ENCODE data around the gene SMC6.

The SMC6 gene

GRCh38 chr2:17649026-17649425 is 104.6 kb downstream of the SMC6 start:
- DNase-seq (ENCODE audit: low read depth, low spot score) = no peak

DNA sequence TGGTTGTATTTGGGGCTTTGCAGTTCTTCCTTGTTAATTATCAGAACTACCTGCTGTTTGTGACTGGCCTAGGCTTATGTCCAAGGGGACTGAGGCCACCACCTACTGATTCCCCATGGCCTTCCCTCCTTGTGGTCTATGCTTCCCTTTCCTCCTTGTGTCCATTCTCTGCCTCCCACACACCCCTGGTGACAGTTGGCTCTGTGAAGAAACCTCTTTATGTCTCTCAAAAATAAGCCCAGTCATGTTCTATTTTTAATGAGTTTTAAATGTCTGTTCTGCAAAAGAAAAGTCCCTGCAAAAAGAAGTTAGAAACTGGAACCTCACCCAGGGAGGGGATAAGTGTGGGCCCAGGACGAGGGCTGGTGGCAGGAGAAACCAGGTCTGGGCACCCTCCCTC is 105.0 kb downstream of the SMC6 start:
- DNase-seq (ENCODE audit: low read depth, low spot score) = no peak

DNA sequence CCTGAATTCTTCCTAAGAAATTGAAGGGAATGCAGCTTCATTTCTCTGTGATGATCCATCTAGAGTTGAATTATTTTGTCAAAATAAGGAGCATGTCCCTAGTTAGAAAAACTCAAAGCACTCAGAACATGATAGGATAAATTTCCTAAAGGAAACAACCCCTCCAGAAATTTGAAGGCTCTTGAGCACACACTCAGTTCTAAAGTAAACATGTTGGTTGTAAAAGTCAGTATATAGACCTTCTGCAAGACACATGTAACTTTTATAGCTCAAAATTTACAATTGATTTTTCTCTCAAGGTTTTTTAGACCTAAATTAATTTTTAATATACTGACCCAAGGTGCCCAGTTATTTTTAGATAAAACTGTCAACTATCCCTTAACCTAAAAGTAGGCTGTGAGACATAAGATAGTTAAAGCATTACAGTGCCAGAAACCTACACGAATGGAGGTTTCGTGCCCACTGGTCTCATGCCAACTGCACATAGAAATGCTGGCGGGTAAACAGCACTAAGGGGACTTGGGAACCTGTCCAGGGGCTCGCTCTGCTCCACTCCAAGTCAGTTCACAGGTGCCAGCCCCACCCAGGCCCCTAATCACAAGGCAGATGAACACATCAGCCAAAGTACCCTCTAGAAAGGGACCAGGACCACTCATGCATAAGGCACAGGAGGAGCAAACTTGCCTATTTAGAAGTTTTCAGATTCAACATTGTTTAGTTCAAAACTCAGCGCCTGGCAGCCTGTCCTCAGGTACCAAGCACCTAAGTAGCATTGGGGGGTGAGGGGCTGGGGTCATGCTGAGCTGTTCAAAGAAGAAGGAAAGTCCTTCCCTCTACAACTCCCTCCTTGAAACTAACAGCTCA is 106.5 kb downstream of the SMC6 start:
- DNase-seq (ENCODE audit: low read depth, low spot score) = no peak

GRCh38 chr2:17646081-17646554 is 107.5 kb downstream of the SMC6 start:
- DNase-seq (ENCODE audit: low read depth, low spot score) = no peak

DNA sequence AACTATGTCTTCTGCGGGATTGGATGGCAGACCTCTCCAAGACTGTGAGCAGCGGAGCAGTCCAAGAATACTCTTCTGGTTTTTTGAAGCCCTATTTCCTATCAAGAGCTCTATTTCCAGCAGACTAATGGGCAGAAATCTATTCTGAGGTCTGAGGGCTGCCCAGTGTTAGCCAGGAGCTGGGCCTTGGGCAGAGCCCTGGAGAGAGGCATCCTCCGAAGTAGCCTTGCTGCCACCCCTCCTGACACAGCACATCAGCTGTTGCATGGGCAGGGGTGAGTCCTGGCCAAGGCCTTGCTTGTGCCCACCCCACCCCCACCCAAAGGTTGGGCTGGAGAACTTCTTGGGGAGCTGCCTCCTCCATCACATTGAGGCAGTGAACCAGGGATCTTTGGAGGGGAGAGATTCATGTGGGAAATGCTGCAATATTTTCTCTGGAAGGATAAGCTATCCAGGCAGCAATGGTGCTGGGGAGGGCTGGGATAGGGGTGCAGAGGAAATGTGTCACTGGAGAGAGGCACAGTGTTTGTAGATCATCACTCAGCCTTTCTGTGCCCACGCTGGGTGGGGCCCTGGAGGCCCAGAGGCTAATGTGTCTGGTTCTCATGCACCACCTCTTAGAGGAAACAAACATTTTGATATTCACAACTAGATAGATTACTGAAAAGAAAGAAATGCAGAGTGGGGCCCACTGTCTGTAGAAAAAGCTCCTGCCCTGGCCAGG is 108.5 kb downstream of the SMC6 start:
- no peak for DNase-seq (ENCODE audit: low read depth, low spot score)

DNA sequence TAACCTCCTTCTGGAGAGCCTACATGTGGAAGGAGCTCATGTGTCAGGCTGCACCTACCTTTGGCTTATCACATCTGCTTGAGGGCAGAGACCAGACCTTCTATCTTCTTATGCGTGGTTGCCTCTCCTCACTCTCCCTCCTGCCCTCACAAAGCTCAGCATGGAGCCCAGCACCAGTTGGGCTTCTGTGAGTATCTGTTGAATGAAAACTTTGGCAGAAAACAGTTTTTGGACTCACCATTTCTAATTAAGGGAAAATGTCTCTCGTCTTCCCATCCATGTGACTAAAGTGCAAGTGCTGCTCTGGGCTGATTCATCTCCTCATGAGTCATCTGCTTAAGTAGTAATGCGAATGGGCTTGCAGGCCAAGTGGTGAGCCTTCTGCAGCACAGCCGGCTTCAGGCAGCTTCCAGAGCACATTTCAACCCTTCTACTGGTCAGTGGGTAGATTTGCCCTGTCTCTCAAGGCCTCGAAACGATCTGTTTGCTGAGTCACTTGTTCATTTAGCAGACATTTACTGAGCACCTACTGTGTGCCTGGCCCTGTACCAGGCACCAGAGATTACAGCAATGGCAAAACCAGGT is 110.5 kb downstream of the SMC6 start:
- no peak for DNase-seq (ENCODE audit: low read depth, low spot score)

DNA sequence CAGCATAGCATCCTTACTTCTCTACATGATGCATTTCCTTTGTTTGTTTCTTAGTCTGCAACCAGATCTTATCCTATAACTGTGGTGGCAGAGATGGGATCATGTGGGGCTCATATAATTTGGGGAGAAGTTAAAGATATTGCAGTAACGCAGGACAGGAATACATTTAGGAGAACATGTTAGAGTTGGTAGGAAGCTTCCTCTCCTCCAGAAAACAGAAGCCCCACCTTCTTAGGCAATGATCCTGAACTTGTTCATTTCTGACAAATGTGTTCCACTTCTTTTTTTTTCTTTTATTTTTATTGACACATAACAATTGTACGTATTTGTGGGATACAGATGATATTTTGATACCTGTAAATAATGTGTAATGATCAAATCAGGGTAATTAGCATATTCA is 113.2 kb downstream of the SMC6 start:
- DNase-seq (ENCODE audit: low read depth, low spot score) = no peak

- no peak for DNase-seq (ENCODE audit: low read depth, low spot score)
Observed at GRCh38 chr2:17638196-17638743, 115.3 kb downstream of the SMC6 start.

DNA sequence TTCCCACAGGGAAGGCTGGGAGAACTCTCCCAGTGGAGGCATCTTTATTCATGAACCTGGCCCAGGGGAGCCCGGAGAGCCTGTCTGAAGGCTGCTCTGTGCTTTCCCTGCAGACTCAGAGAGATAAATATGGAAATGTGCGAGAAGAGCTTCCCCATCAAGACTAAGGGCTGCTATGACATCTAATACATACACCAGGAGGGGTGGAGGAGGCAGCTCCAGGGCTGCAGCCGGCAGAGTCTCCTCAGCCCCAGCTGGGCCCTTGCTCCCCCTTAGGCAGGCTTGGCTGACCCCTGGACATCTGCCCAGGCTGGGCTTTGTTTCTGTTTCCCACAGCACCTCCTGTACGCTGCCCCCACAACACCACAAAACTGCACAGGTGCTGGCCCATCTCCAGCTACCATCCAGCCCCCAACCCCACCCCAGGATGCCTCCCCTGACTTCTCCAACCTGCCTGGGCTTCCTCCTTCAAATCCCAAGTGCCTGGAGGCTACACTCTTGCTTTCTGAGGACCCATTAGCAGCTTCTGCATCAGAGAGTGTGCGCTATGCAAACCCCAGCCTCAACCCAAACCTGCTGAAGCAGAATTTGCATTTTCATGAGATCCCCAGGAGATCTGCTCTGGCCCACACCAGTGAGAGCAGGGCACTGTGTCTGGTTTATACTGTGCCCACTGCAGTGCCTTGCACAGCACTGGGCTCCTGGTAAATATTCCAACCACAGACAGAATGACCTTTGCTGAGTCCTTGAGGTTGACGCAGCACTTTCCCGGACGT is 116.3 kb downstream of the SMC6 start:
- no peak for DNase-seq (ENCODE audit: low read depth, low spot score)

- no peak for DNase-seq (ENCODE audit: low read depth, low spot score)
Observed at GRCh38 chr2:17636257-17636656, 117.4 kb downstream of the SMC6 start.

- no peak for DNase-seq (ENCODE audit: low read depth, low spot score)
Observed at GRCh38 chr2:17634997-17635396, 118.6 kb downstream of the SMC6 start.

DNA sequence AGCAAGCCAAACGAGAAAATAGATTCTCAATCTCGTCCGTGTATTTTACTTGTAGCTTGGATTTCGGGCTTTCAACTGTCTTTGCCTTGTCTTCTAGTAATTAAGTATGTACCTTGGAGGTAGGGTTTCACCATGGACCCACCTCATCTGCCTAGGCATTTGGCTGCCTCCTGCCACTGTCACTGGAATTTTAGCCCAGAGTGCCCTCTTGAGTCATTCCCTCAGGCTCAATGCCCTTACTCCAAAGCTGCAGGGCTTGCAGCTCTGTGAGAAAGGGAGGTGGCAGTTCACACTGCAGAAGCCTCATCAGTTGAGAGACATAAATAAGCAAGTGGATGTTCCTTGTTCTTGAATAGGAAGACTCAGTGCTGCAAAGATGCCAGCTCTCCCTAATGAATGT is 123.5 kb downstream of the SMC6 start:
- no peak for DNase-seq (ENCODE audit: low read depth, low spot score)

DNA sequence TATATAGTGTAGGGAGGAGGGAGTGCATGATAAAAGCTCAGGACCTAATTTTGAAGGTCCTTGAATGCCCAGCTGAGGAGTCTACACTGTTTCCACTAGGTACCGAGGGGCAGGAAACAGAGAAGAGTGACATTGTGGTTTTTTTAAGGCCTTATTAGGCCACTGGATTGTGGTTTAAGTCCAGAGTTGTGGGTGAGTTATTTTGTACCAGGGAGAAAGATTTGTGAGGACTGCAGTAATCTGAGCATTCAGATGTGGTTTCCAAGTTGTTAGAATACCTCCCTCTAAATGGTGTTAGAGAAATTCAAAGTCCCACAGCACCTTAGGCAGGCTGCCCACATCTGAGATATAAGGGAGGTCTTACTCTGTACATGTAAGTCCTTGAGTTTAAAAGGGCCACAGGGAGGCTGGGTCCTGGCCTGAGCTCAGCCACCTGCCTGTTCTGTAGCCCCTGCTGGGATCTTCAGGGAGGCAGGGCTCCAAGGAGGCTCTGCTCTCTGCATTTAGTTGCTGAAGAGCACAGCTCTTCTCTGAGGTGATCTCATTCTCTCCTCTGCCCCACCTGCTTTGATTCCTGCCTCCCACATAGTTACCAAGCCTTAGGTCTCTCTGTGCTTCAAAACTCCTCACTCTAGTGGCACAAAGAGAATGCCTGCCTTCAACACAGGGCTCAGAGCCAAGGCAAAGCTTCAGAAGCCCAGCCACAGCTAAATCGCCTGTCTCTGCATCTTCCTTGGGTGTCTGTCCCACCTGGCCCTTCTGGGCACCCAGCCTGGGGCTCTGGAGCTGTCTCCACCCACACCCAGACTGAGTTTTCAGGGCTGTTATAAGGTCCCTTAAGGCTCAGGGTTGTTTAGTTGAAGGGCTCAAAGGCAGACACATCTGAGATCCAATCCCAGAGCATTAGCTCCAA is 125.0 kb downstream of the SMC6 start:
- DNase-seq (ENCODE audit: low read depth, low spot score) = no peak

DNA sequence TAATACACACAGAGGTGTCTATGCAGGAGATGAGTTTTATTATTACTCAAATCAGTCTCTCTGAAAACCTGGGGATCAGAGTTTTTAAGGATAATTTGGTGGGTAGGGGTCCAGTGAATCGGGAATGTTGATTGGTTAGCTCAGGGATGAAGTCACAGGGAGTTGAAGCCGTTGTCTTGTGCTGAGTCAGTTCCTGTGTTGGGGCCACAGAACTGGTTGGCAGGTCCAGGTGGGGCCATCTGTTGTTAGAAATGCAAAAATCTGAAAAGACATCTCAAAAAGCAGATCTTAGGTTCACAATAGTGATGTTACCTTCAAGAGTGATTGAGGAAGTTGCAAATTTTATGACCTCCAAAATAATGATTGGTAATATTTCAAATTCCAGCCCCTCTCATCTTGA is 126.2 kb downstream of the SMC6 start:
- no peak for DNase-seq (ENCODE audit: low read depth, low spot score)

DNA sequence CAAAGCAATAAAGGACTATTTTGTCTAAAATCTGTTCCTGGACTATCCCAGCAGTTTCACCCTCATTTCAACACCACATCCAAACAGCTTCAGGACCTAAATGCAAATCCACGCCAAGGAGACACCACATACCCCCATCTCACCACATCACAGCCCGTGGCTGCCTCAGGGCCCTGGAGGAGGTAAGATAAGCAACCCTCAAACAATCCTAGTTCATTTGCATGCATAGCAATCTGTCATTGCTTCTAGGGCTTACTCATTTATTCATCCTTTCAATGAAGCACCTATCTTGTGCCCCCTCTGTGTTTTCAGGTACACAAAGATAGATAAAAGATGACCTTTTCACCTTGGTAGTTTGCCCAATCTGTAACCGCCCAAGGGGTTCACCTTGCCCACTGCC is 126.6 kb downstream of the SMC6 start:
- no peak for DNase-seq (ENCODE audit: low read depth, low spot score)

- no peak for DNase-seq (ENCODE audit: low read depth, low spot score)
Observed at GRCh38 chr2:17625446-17625845, 128.2 kb downstream of the SMC6 start.

- no peak for DNase-seq (ENCODE audit: low read depth, low spot score)
Observed at GRCh38 chr2:17621781-17622180, 131.8 kb downstream of the SMC6 start.

DNA sequence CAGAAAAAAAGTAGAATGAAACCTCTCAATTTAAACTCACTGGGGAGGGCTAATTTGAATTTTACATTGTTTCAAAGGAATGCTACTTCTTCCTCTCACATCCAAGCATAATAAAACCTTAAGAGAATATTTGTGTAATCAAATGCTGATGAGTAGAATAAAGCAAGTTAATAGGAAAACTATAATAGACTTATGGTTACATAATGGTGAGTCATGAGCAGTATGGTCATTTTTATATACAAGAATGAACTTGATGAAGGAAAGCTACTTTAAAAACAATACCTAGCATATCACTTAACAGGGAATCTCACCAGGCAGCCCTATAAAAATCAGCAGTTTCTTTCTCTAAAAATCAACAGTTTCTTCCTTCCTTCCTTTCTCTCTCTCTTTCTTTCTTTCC is 132.8 kb downstream of the SMC6 start:
- DNase-seq (ENCODE audit: low read depth, low spot score) = no peak

GRCh38 chr2:17620280-17620679 is 133.3 kb downstream of the SMC6 start:
- no peak for DNase-seq (ENCODE audit: low read depth, low spot score)

GRCh38 chr2:17617955-17618354 is 135.7 kb downstream of the SMC6 start:
- no peak for DNase-seq (ENCODE audit: low read depth, low spot score)
